Hematopoietic multipotent progenitor cell treated with erythropoietin and hydrocortisone succinate and interleukin-3 and kit ligand, for 17 days (in vitro differentiated cells): Measurements from ENCODE around the gene TLK1.

Experiments used
- DNase-seq: peaks from one replicate; pipeline ENCODE4 v3.0.0-alpha.2; 2015; ENCODE audit warnings: low spot score

The TLK1 gene

DNA sequence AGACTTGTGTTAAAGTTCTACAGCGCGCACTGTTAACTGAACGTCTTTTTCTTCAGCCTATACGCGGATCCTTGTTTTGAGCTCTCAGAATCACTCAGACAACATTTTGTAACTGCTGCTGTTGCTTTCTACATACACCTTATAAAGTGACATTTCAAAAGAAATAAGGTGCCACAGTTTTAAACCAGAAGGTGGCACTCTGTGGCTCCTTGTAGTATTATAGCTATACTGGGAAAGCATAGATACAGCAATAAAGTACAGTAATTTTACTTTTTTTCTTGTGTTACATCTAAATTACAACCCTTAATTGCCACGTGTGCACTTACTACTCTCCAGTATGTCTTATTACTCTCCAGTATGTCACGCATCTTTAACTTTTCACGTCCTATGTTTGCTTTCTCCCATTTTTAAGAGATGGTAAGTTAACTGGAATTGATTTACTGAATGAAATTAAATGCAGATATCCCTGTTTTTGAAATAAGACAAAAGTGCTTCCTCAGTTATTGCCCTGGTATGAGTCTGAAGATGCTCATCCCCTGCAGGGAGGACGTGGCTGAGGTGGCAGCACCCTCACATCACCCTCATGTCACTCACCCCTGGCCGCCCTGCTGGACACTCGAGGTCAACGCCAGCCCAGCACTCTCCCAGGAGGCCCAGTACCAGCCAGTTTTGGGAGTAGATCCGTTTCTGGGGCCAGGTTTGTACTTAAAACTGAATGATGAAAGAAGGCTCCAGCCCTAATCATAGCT lies 193.9 kb downstream of the TLK1 start:
- no peak for DNase-seq

GRCh38 chr2:170965446-170966225 lies 195.1 kb downstream of the TLK1 start:
- DNase-seq = no peak

DNA sequence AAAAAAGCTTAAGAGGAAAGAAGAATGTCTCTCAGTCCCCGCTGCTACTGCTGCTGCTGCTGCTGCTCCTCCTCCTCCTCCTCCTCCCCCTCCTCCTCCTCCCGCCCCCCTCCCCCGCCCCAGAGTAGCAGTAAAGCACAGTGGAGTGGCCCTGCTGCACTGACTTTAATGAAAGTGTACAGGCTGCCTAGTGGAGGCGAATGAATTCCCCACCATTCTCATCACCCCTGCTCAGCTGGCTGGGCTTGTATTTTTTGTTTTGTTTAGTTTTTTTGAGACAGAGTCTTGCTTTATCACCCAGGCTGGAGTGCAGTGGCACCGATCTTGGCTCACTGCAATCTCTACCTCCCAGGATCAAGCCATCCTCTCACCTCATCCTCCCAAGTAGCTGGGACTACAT lies 197.3 kb downstream of the TLK1 start:
- no peak for DNase-seq

DNA sequence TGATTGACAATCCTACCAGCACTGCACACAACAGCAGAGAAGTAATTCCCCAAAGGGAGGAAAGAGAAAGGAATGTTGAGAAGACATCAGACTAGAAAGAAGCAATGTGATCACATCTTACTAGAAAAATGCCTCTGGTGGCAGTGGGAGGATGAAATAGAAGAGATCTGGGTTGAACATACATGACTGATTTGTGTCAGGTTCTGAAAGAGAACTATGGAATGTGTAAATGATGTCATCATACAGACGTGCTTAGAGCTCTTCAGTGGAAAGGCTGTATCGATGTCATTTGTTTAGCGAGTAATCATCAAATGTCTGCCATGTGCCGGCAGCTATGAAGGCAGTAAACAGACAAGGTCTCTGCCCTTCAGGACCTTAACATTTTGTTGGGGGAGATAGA lies 206.8 kb downstream of the TLK1 start:
- DNase-seq = no peak

- DNase-seq = no peak
Measured at GRCh38 chr2:170950221-170950761, 210.4 kb downstream of the TLK1 start.

DNA sequence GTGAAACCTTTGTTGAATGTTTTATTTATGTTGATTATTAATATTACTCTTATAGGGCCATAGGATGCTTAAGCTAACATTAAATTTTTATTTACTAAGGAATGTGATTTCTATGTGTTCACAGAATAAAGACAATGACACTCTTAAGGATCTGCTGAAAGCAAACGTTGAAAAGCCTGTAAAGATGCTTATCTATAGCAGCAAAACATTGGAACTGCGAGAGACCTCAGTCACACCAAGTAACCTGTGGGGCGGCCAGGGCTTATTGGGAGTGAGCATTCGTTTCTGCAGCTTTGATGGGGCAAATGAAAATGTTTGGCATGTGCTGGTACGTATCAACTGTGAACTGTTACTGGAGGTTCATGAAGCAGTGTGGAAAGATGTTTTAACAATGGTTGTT lies 211.3 kb downstream of the TLK1 start:
- no peak for DNase-seq

GRCh38 chr2:170944545-170944944 lies 216.1 kb downstream of the TLK1 start:
- no peak for DNase-seq

GRCh38 chr2:170943596-170943995 lies 217.1 kb downstream of the TLK1 start:
- no peak for DNase-seq

GRCh38 chr2:170943041-170943440 lies 217.7 kb downstream of the TLK1 start:
- no peak for DNase-seq

GRCh38 chr2:170942615-170943014 lies 218.1 kb downstream of the TLK1 start:
- no peak for DNase-seq
